ENCODE data around the gene LSR. TPM values are rescaled to one million over a fixed set of nuclear protein-coding genes. Genes with fewer than 3 reads are reported as not detected.

Gene LSR
- total RNA-seq, 1 donor from 2014 or later: 0.82 TPM

- no peak for FAIRE-seq
Measured at GRCh38 chr19:35314031-35314430, 65.2 kb downstream of the LSR start.

GRCh38 chr19:35314858-35315470 lies 66.2 kb downstream of the LSR start:
- DNase-seq (ENCODE audit: low spot score in 2 of 2) (no peak), FAIRE-seq (no peak)

More at GRCh38 chr19:35314031-35314430, 65.2 kb downstream of the LSR start:
- DNase-seq (ENCODE audit: low spot score in 2 of 2): no peak

- no peak for FAIRE-seq
- no peak for DNase-seq (ENCODE audit: low spot score in 2 of 2)
Measured at GRCh38 chr19:35315883-35316282, 67.1 kb downstream of the LSR start.

- FAIRE-seq (no peak), DNase-seq (ENCODE audit: low spot score in 2 of 2) (no peak)
Measured at GRCh38 chr19:35316560-35316959, 67.8 kb downstream of the LSR start.

Other genes with a start within 250 kb of the LSR start
- 29.3 TPM for gene GRAMD1A, start 248.7 kb upstream of the LSR start, total RNA-seq
- gene SCN1B, start 218.5 kb upstream of the LSR start, total RNA-seq: 0.82 TPM
- not detected for gene HPN, start 207.3 kb upstream of the LSR start, total RNA-seq
- not detected for gene FXYD3, start 133.2 kb upstream of the LSR start, total RNA-seq
- 9.0 TPM for gene LGI4, start 113.9 kb upstream of the LSR start, total RNA-seq
- not detected for gene FXYD1, start 110.2 kb upstream of the LSR start, total RNA-seq
- 10.6 TPM for gene FXYD7, start 105.7 kb upstream of the LSR start, total RNA-seq
- not detected for gene FXYD5, start 94.3 kb upstream of the LSR start, total RNA-seq
- not detected for gene FAM187B, start 20.3 kb upstream of the LSR start, total RNA-seq
- gene USF2, start 20.0 kb downstream of the LSR start, total RNA-seq: 38.7 TPM
- gene HAMP, start 33.5 kb downstream of the LSR start, total RNA-seq: not detected
- not detected for gene MAG, start 43.2 kb downstream of the LSR start, total RNA-seq
- not detected for gene CD22, start 80.2 kb downstream of the LSR start, total RNA-seq
- not detected for gene FFAR1, start 98.9 kb downstream of the LSR start, total RNA-seq
- not detected for gene FFAR3, start 109.5 kb downstream of the LSR start, total RNA-seq
- gene GPR42, start 122.1 kb downstream of the LSR start, total RNA-seq: not detected
- under 0.01 TPM for gene FFAR2, start 199.3 kb downstream of the LSR start, total RNA-seq
- gene KRTDAP, start 241.5 kb downstream of the LSR start, total RNA-seq: not detected